ENCODE results near the gene MAP3K3.

GRCh38 chr17:63600569-63601438 is 21.4 kb upstream of the MAP3K3 start, which contains the start of gene TACO1:
- TF ChIP-seq CTCF (IDR thresholded peaks at IDR 0.05; ENCODE audit: extremely low read depth in 1 of 2, insufficient read depth in 1 of 2, low read depth in 1 of 2, low read length in 2 of 2) (no peak), POLR2A (IDR thresholded peaks at IDR 0.05; ENCODE audit: low read depth, low read length) (peak; percentile 74), POLR2AphosphoS5 (IDR thresholded peaks at IDR 0.05; ENCODE audit: insufficient read depth, low read depth, low read length) (peak; percentile 95), GATA2 (IDR thresholded peaks at IDR 0.05; ENCODE audit: insufficient read depth, insufficient read length, low read depth, low read length) (no peak)
